Measurements from ENCODE around the gene DDHD1. TPM values are rescaled to one million over a fixed set of nuclear protein-coding genes. Genes with fewer than 3 reads are reported as not detected.
A peak's percentile ranks its signal among the peaks of the same experiment; 100 is the strongest.

DDHD1 gene
- total RNA-seq (13.2 and 25.9 TPM in 2 replicates), polyA plus RNA-seq (15.2 and 15.3 TPM in 2 replicates)

DNA sequence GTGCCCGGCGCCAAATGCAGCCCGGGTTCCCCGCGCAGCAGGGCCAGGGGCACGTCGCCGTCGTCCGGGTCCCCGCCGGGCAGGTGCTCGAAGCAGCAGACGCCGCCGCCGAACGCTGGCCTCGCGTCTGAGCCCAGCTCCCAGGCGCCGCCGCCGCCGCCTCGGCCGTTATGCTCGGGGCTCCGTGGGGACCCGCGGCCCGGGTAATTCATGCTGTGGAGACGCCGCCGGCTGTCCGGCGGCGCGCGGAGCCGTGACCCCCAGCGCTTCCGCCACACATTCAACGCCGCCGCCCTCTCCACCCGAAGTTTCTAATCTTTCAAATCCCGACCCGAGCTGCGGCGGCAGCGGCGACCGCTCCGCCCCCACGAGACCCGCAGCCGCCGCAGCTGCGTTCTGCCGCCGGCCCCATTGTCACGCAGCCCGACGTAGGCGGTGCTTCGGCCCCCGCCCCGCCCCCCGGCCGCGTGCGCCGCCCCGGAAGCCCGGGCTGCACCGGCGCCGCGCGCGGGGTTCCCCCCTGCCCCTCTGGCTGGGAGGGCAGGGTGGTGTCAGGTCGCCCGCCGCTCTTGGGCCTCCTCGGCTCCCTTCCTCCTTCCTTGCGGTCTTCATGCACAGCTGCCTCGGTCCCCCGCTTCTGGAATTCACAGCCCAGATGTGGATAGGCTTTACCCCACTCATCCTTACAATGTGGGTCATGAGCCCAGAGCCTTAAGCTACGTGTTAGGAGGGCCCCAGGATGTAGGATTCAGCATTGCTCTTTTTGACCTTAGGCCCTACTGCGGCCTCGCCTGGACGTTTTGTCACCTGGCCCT is at the start of gene DDHD1:
Gene DDHD1, minus strand, starts transcription at position 437 of the 815 bp plus-strand sequence. Its CDS starts 225 bp downstream, at position 212.
- TF ChIP-seq, protein P1, sequence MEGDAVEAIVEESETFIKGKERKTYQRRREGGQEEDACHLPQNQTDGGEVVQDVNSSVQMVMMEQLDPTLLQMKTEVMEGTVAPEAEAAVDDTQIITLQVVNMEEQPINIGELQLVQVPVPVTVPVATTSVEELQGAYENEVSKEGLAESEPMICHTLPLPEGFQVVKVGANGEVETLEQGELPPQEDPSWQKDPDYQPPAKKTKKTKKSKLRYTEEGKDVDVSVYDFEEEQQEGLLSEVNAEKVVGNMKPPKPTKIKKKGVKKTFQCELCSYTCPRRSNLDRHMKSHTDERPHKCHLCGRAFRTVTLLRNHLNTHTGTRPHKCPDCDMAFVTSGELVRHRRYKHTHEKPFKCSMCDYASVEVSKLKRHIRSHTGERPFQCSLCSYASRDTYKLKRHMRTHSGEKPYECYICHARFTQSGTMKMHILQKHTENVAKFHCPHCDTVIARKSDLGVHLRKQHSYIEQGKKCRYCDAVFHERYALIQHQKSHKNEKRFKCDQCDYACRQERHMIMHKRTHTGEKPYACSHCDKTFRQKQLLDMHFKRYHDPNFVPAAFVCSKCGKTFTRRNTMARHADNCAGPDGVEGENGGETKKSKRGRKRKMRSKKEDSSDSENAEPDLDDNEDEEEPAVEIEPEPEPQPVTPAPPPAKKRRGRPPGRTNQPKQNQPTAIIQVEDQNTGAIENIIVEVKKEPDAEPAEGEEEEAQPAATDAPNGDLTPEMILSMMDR (IDR thresholded peaks at IDR 0.05; ENCODE audit: low read depth, low read length), result no peak
- Histone ChIP-seq H3K27ac (peak within 1 kb of the TSS; percentile 91), H3K36me3 (no peaks in the 10 kb centered on the region), H3K4me1 (ENCODE audit: low read depth) (peaks cover 17% of the 10 kb centered on the region), H3K4me3 (peak within 1 kb of the TSS; percentile 92), H3K9me3 (ENCODE audit: low read depth) (no peaks in the 10 kb centered on the region), H3K27me3 (no peaks in the 10 kb centered on the region)
- peak; percentile 78 to 88 for DNase-seq (ENCODE audit: low read depth in 1 of 2, low spot score in 1 of 2)

DNA sequence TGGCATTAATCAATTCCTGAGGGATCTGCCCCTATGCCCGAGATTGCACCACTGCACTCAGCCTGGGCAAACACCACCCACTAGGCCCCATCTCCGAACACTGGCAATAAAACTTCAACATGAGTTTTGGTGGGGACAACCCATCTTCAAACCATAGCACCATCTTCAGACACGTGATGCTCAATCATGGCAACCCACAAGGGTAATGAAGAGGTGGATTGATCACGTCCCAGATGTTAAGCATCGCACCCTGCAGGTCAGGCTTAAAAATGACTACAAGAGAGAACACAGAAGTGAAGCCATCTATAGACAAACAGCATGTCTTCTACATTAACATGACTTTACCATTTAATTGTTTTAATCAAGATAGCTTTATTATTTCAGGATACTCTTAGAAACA is 42.8 kb upstream of the DDHD1 start:
- Histone ChIP-seq H3K4me1 (ENCODE audit: low read depth) (peaks cover 3% of the 10 kb centered on the region), H3K36me3 (no peaks in the 10 kb centered on the region), H3K27me3 (no peaks in the 10 kb centered on the region), H3K4me3 (no peak overlapping the region), H3K9me3 (ENCODE audit: low read depth) (no peaks in the 10 kb centered on the region), H3K27ac (no peak overlapping the region)
- TF ChIP-seq, protein P1 (IDR thresholded peaks at IDR 0.05; ENCODE audit: low read depth, low read length), result no peak
- DNase-seq (ENCODE audit: low read depth in 1 of 2, low spot score in 1 of 2), result no peak

DNA sequence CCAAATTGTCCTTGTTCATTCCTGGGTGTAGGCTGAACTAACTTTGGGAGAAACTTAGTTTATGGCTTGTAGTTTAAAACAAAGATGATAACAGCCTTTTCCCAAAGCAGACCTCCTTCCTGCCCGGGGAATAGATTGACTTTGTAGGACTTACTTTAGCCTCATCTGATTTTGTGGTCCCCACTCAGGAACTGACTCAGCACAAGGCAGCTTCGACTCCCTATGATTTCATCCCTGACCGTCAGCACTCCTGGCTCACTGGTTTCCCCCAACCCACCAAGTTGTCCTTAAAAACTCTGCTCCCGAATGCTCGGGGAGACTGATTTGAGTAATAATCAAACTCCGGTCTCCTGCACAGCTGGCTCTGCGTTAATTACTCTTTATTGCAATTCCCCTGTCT is 40.1 kb upstream of the DDHD1 start:
- no peaks in the 10 kb centered on the region for H3K36me3 ChIP-seq
- peaks cover 3% of the 10 kb centered on the region for H3K4me1 ChIP-seq (ENCODE audit: low read depth)
- H3K4me3 ChIP-seq, result no peak overlapping the region
- no peaks in the 10 kb centered on the region for H3K9me3 ChIP-seq (ENCODE audit: low read depth)
- DNase-seq (ENCODE audit: low read depth in 1 of 2, low spot score in 1 of 2), result peak in 1 of 2 donors; percentile 76
- H3K27me3 ChIP-seq, result no peaks in the 10 kb centered on the region
- H3K27ac ChIP-seq, result no peak overlapping the region
- TF ChIP-seq, protein P1 (IDR thresholded peaks at IDR 0.05; ENCODE audit: low read depth, low read length), result no peak

DNA sequence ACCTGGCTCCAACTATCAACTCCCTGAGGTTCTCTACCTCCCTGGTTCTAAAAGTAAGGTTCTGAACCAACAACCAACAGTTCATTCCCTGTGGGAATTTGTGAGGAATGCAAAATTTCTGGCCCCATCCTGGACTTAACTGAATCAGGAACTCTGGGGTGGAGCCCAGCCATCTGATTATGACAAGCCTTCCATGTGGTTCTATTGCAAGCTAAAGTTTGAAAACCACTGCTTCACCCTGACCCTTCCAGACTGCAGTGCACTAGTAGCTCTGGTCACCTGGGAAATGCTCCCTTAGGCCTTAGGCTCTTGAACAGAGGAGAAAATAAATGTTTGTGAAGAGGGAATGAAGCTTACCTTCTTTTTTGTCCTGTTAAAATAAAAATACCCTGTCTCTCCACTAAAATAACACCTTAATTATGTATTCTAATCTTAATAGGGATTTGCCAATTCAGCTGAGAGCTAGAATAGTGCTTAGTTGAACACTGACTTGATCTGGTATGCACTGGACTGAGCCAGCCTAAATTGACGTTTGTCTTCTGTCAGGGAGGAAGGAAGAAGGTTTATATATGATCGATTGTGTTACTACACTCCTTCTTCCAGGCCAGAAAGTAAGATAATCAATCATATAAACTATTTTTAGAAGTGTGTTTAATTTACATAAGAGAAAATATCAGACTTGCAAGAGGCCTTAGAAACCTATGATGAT is 39.1 kb upstream of the DDHD1 start:
- Histone ChIP-seq H3K9me3 (ENCODE audit: low read depth) (no peaks in the 10 kb centered on the region), H3K27me3 (no peaks in the 10 kb centered on the region), H3K4me3 (no peak overlapping the region), H3K27ac (no peak overlapping the region), H3K4me1 (ENCODE audit: low read depth) (peaks cover 3% of the 10 kb centered on the region), H3K36me3 (no peaks in the 10 kb centered on the region)
- TF ChIP-seq, protein P1 (IDR thresholded peaks at IDR 0.05; ENCODE audit: low read depth, low read length), result no peak
- peak in 1 of 2 donors; percentile 53 for DNase-seq (ENCODE audit: low read depth in 1 of 2, low spot score in 1 of 2)

DNA sequence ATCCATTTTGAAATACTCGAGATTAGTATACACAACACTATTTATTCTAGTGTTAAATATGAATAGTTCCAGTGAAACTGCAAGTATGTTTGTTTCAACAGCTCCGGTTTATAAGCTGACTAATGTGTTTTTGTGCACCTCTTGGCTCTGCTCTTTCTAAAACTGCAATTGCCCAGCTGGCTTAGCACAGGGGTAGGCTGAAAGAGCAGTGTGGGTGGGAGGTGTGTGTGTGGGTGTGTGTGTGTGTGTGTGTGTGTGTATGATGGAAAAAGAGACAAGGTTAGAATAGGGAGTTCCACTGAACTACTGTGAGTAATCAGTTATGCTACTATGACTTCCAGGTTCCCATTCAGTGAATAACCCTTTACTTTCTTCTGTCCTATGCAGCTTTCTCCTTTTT is 37.8 kb upstream of the DDHD1 start:
- Histone ChIP-seq H3K27me3 (no peaks in the 10 kb centered on the region), H3K36me3 (no peaks in the 10 kb centered on the region), H3K4me1 (ENCODE audit: low read depth) (peaks cover 3% of the 10 kb centered on the region), H3K9me3 (ENCODE audit: low read depth) (no peaks in the 10 kb centered on the region), H3K27ac (no peak overlapping the region), H3K4me3 (no peak overlapping the region)
- DNase-seq (ENCODE audit: low read depth in 1 of 2, low spot score in 1 of 2), result peak in 1 of 2 donors; percentile 29
- TF ChIP-seq, protein P1 (IDR thresholded peaks at IDR 0.05; ENCODE audit: low read depth, low read length), result no peak
